Ovary (tissue), 9 donors: Measurements from ENCODE around the gene UCHL5. TPM values are rescaled to one million over a fixed set of nuclear protein-coding genes. Genes with fewer than 3 reads are reported as not detected.

Experiments used
- DNase-seq, 5 donors: peaks; one replicate each; pipeline ENCODE4 v3.0.0-alpha.2; 2019 to 2020
- H3K27ac ChIP-seq, 2 donors: fragments of 200-600 bp; one replicate each; pipeline versions ENCODE4 v1.5.1 to v1.8.0; 2019 to 2022
- H3K27me3 ChIP-seq: fragments of 200-600 bp; one replicate; pipeline ENCODE4 v1.8.0; 2022
- H3K36me3 ChIP-seq: fragments of 200-600 bp; sonication (generic); one replicate; pipeline ENCODE4 v1.5.1; 2019
- H3K4me1 ChIP-seq: one replicate; pipeline ENCODE4 v1.8.1; 2013; ENCODE audit warnings: mild to moderate bottlenecking, moderate library complexity; ENCODE audit not compliant: insufficient read depth
- H3K4me3 ChIP-seq: fragments of 200-600 bp; sonication (generic); one replicate; pipeline ENCODE4 v1.5.1; 2017
- H3K9me3 ChIP-seq, 2 donors: fragments of 200-600 bp in 1 of 2; sonication (generic) in 1 of 2; one replicate each; pipeline versions ENCODE4 v1.5.1 to v1.8.1; 2013 to 2019; ENCODE audit warnings: mild to moderate bottlenecking in 1 of 2, moderate library complexity in 1 of 2
- CTCF ChIP-seq, 3 donors: fragments of 450-650 bp in 2 of 3; fragments of 200-600 bp in 1 of 3; IDR thresholded peaks; one replicate each; pipeline versions ENCODE4 v1.5.1 to v1.8.0; 2016 to 2022; ENCODE audit warnings: antibody characterized with exemption in 3 of 3, mild to moderate bottlenecking in 1 of 3
- EP300 ChIP-seq: sonication (generic); formaldehyde crosslinking; IDR thresholded peaks from one replicate; pipeline ENCODE4 v1.6.1; 2017; ENCODE audit warnings: antibody characterized with exemption
- POLR2A ChIP-seq: fragments of 450-650 bp; IDR thresholded peaks from one replicate; pipeline ENCODE4 v1.6.1; 2017; ENCODE audit warnings: antibody characterized with exemption, mild to moderate bottlenecking, moderate library complexity
- WGBS, 3 donors: extraction: QIAGEN DNeasy Blood & Tissue Kit in 1 of 3; methylation state at CpG; one replicate each; pipeline versions ENCODE4 v1.1.5 to v1.1.7; 2013 to 2017; 5-methylcytosine and 5-hydroxymethylcytosine counted together
- intact Hi-C, 4 donors: fragments of 100-400 bp; cut with DNase I; formaldehyde crosslinking; loops; one replicate each; pipeline versions ENCODE4 v1.11.0 to v1.15.1; 2022 to 2023
- polyA plus RNA-seq, 2 donors: library from polyadenylated mRNA; stranded (reverse); fragments of 200-250 nt in 1 of 2; fragments of 350-450 nt in 1 of 2; fragmentation: Illumina TruSeq in 1 of 2; extraction: RNeasy Lipid Tissue Mini Kit (QIAGEN cat#74804) in 1 of 2; gene quantifications; one replicate each; pipeline ENCODE4 v1.2.3, GENCODE V29; 2013 to 2014
- total RNA-seq, 7 donors: library from RNA; depleted of rRNA in 2 of 7; stranded (reverse); fragments of >200 nt in 2 of 7; fragmentation: NEBNext Ultra II Directional in 3 of 7; extraction: Animal tissue kit (Norgen Biotek cat#: 25700) in 3 of 7; gene quantifications; one replicate each; pipeline versions ENCODE4 v1.1.0 to v1.2.4, GENCODE V29; 2016 to 2023
- donor health status: DM: no; HTN: no; CAD: no; lungs with moderate emphysema.
- donor health status: DM: no; HTN: no; CAD: no.
- donor health status: Bipolar disorder and iron deficiency.
- donor health status: DM: yes; HTN: yes; CAD: no.
- donor health status: DM: no; HTN: no; CAD: no.
- donor health status: DM: yes; HTN: yes; CAD: no.

Gene UCHL5
- total and polyA plus RNA-seq, 9 donors: 12.3 to 29.3 (median 23.3) TPM

- Histone ChIP-seq H3K27me3 (no peaks in the 10 kb centered on the region), H3K4me1 (no peaks in the 10 kb centered on the region), H3K4me3 (no peak overlapping the region), H3K36me3 (no peaks in the 10 kb centered on the region), H3K27ac (no peak overlapping the region), H3K9me3 (no peaks in the 10 kb centered on the region)
- TF ChIP-seq CTCF (IDR thresholded peaks at IDR 0.05) (no peak), POLR2A (no peak), EP300 (no peak)
- WGBS, 3 donors: 78 to 89% (median 83%) methylated on average over 1 of the region's 1 CpG
- DNase-seq: no peak
- intact Hi-C loops: no loop called here
Observed at GRCh38 chr1:192969091-192969490, 90.1 kb downstream of the UCHL5 start.

- H3K27me3 ChIP-seq: no peaks in the 10 kb centered on the region
- no peak overlapping the region for H3K4me3 ChIP-seq
- H3K27ac ChIP-seq: no peak overlapping the region
- H3K4me1 ChIP-seq: no peaks in the 10 kb centered on the region
- H3K9me3 ChIP-seq: no peaks in the 10 kb centered on the region
- H3K36me3 ChIP-seq: no peaks in the 10 kb centered on the region
- no peak for DNase-seq
- TF ChIP-seq EP300 (no peak), POLR2A (no peak), CTCF (IDR thresholded peaks at IDR 0.05) (no peak)
- intact Hi-C loops: no loop called here
Observed at GRCh38 chr1:192968323-192968722, 90.8 kb downstream of the UCHL5 start.

GRCh38 chr1:192967901-192968300, 91.3 kb downstream of the UCHL5 start:
- no peak overlapping the region for H3K4me3 ChIP-seq
- no peaks in the 10 kb centered on the region for H3K27me3 ChIP-seq
- no peaks in the 10 kb centered on the region for H3K4me1 ChIP-seq
- no peak overlapping the region for H3K27ac ChIP-seq
- no peak for DNase-seq
- no peaks in the 10 kb centered on the region for H3K36me3 ChIP-seq
- 49 to 57% (median 53%) methylated on average over 1 of the region's 1 CpG for WGBS, 3 donors
- intact Hi-C loops: no loop called here
- no peak for TF ChIP-seq EP300
- no peak for TF ChIP-seq CTCF (IDR thresholded peaks at IDR 0.05)
- no peak for TF ChIP-seq POLR2A
- no peaks in the 10 kb centered on the region for H3K9me3 ChIP-seq

- 76 to 83% (median 78%) methylated on average over 2 of the region's 2 CpGs for WGBS, 3 donors
- Histone ChIP-seq H3K4me1 (no peaks in the 10 kb centered on the region), H3K27me3 (no peaks in the 10 kb centered on the region), H3K4me3 (no peak overlapping the region), H3K9me3 (no peaks in the 10 kb centered on the region), H3K36me3 (no peaks in the 10 kb centered on the region), H3K27ac (no peak overlapping the region)
- intact Hi-C loops: no loop called here
- DNase-seq: no peak
- TF ChIP-seq EP300: no peak
- TF ChIP-seq CTCF (IDR thresholded peaks at IDR 0.05): no peak
- no peak for TF ChIP-seq POLR2A
Observed at GRCh38 chr1:192967211-192967877, 91.8 kb downstream of the UCHL5 start.
